Large intestine (tissue), 3 donors: Measurements from ENCODE around the gene PARD3. TPM values are rescaled to one million over a fixed set of nuclear protein-coding genes. Genes with fewer than 3 reads are reported as not detected.

ENCODE experiments used
- DNase-seq, 2 donors: peaks; one replicate each; pipeline versions ENCODE4 v3.0.0 to v3.0.0-alpha.2; 2013
- H3K27ac ChIP-seq: one replicate; pipeline ENCODE4 v1.5.1; 2013; ENCODE audit warnings: low read length
- H3K27me3 ChIP-seq: 2 replicates; pipeline ENCODE4 v1.6.1; 2013; ENCODE audit warnings: low read length; ENCODE audit not compliant: control insufficient read depth, insufficient read depth
- H3K36me3 ChIP-seq: 2 replicates; pipeline ENCODE4 v1.6.1; 2013; ENCODE audit warnings: low read length; ENCODE audit not compliant: control insufficient read depth, insufficient read depth
- H3K4me1 ChIP-seq: one replicate; pipeline ENCODE4 v1.6.1; 2013; ENCODE audit warnings: low read length; ENCODE audit not compliant: control insufficient read depth, insufficient read depth
- H3K4me3 ChIP-seq: one replicate; pipeline ENCODE4 v1.5.1; 2013; ENCODE audit warnings: low read length
- H3K9me3 ChIP-seq: one replicate; pipeline ENCODE4 v1.6.1; 2013; ENCODE audit warnings: mild to moderate bottlenecking, low read depth, low read length, moderate library complexity; ENCODE audit not compliant: control insufficient read depth
- WGBS: methylation state at CpG from one replicate; pipeline ENCODE4 v1.1.5; 2013; ENCODE audit warnings: low lambda C conversion rate; ENCODE audit not compliant: insufficient coverage; 5-methylcytosine and 5-hydroxymethylcytosine counted together
- polyA plus RNA-seq: library from polyadenylated mRNA; unstranded; fragments of 120-200 nt; gene quantifications from one replicate; pipeline ENCODE4 v1.2.1, GENCODE V29; 2013

Gene PARD3
- polyA plus RNA-seq, 1 donor, result 25.5 TPM

DNA sequence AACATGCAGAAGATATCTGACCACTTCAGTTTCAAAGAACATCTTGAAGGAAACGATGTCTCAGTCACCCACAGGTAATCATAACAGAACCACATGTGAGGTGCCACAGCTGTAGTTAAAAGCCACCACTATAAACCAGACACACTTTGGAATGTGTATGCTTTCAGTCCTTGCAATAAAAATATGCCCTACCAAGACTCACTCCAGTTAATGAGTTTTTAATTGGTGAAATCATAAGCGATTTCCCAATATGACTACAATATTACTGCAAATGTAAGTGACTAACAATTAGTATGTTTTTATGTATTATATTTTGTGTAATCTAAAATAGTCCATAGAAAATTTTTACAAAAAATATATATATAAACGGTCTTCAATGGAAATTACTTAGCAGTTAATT, 428.2 kb downstream of the PARD3 start:
- DNase-seq, result no peak
- H3K27ac ChIP-seq, result no peak overlapping the region
- no peaks in the 10 kb centered on the region for H3K4me1 ChIP-seq
- H3K36me3 ChIP-seq, result peaks cover 3% of the 10 kb centered on the region
- H3K4me3 ChIP-seq, result no peak overlapping the region
- no peaks in the 10 kb centered on the region for H3K27me3 ChIP-seq
- no peaks in the 10 kb centered on the region for H3K9me3 ChIP-seq
- WGBS, result 67% methylated on average over 3 of the region's 3 CpGs

DNA sequence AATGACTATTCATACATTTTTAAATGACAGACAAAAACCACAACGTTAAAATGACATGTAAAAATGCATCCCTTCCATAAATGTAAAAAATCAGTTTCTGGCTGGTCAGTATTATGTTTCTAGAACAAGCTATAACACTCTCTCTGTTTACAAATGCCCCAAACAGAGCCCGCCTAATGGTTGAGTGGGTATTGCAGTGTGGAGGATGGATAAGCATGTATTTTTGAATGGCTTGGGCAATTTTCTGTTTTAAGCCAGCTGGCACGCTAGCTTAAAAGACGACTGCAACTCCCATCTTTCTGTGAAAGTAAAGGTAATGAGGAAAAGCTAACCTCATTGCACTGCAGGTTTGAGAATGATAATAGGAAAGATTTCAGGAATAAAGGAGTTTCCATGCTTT, 430.7 kb downstream of the PARD3 start:
- Histone ChIP-seq H3K27ac (no peak overlapping the region), H3K9me3 (no peaks in the 10 kb centered on the region), H3K27me3 (no peaks in the 10 kb centered on the region), H3K4me1 (no peaks in the 10 kb centered on the region), H3K36me3 (peaks cover 7% of the 10 kb centered on the region), H3K4me3 (no peak overlapping the region)
- no peak for DNase-seq
- WGBS, result 100% methylated on average over 1 of the region's 4 CpGs

DNA sequence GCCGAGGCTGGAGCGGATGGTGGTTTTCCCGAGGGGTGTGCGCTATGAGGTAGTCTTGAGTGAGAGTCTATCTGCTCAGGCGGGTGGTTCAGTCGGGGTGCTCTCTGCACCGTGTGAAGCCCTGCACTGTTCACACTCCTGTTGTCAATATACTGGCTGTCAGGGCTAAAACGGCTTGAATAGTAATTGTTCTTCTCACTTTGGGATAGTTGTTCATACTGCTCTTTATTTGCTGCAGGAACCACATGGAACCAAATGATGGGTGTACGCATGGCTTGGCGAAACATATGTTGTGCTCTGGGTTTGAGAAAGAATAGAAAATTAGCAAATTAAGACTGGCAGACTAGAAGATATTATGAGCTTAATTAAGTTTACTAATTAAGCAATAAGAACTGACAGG, 432.5 kb downstream of the PARD3 start:
- Histone ChIP-seq H3K36me3 (peaks cover 7% of the 10 kb centered on the region), H3K4me3 (no peak overlapping the region), H3K4me1 (no peaks in the 10 kb centered on the region), H3K27ac (no peak overlapping the region), H3K9me3 (no peaks in the 10 kb centered on the region), H3K27me3 (no peaks in the 10 kb centered on the region)
- DNase-seq, result no peak
- no CpG with 5 or more reads among the region's 10 CpGs for WGBS

- no peak overlapping the region for H3K4me3 ChIP-seq
- no peak overlapping the region for H3K27ac ChIP-seq
- no peaks in the 10 kb centered on the region for H3K9me3 ChIP-seq
- H3K27me3 ChIP-seq, result no peaks in the 10 kb centered on the region
- H3K36me3 ChIP-seq, result peaks cover 13% of the 10 kb centered on the region
- no peaks in the 10 kb centered on the region for H3K4me1 ChIP-seq
- 100% methylated on average over 1 of the region's 3 CpGs for WGBS
- DNase-seq, result no peak
Measured at GRCh38 chr10:34380856-34381255, 434.2 kb downstream of the PARD3 start.

- H3K4me1 ChIP-seq, result no peaks in the 10 kb centered on the region
- peaks cover 13% of the 10 kb centered on the region for H3K36me3 ChIP-seq
- no peaks in the 10 kb centered on the region for H3K9me3 ChIP-seq
- no peaks in the 10 kb centered on the region for H3K27me3 ChIP-seq
- H3K27ac ChIP-seq, result no peak overlapping the region
- no peak for DNase-seq
- no peak overlapping the region for H3K4me3 ChIP-seq
Measured at GRCh38 chr10:34378297-34378696, 436.8 kb downstream of the PARD3 start.

GRCh38 chr10:34377833-34378232, 437.3 kb downstream of the PARD3 start:
- Histone ChIP-seq H3K36me3 (peaks cover 13% of the 10 kb centered on the region), H3K27ac (no peak overlapping the region), H3K9me3 (no peaks in the 10 kb centered on the region), H3K4me1 (no peaks in the 10 kb centered on the region), H3K4me3 (no peak overlapping the region), H3K27me3 (no peaks in the 10 kb centered on the region)
- 100% methylated on average over 2 of the region's 5 CpGs for WGBS
- no peak for DNase-seq

DNA sequence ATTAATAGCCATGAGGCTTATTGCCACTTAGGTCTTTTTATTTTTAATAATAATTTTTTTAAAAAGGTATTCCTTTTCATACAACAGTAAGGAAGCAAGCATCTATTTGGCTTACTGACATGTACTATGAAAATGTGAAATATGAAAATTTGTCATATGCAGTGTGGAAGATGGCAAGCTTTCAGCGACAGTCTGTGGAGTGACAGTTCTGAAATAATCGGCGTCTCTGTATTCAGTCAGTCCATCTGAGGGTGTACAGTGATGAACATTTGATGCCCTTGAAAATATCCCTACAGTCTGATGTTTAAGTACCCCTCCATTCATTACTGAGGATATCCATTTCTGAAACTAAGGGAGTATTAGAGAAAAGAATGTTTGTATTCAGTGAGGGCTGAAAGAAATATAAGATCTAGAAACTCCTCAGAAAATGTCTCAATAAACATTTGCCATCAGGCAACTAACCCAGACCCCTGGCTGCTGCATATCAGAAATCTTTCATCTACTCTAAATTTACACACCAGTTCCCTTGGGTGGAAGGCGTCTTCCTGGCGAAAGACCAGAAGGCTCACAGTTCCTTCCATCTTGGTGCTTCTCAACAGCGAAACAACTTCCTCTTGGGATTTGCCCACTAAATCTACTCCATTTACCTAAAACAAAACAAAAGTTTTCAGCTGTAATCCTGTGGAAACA, 440.6 kb downstream of the PARD3 start:
- WGBS, result 100% methylated on average over 1 of the region's 6 CpGs
- no peak for DNase-seq

GRCh38 chr10:34373211-34373610, 441.9 kb downstream of the PARD3 start:
- no peaks in the 10 kb centered on the region for H3K9me3 ChIP-seq
- no peak overlapping the region for H3K27ac ChIP-seq
- no peaks in the 10 kb centered on the region for H3K4me1 ChIP-seq
- H3K36me3 ChIP-seq, result peaks cover 9% of the 10 kb centered on the region
- no peak for DNase-seq
- 77% methylated on average over 3 of the region's 4 CpGs for WGBS
- no peak overlapping the region for H3K4me3 ChIP-seq
- no peaks in the 10 kb centered on the region for H3K27me3 ChIP-seq

More for the DNA sequence above, 440.6 kb downstream of the PARD3 start:
- H3K36me3 ChIP-seq, result peaks cover 9% of the 10 kb centered on the region
- H3K4me1 ChIP-seq, result no peaks in the 10 kb centered on the region
- H3K4me3 ChIP-seq, result no peak overlapping the region
- H3K27me3 ChIP-seq, result no peaks in the 10 kb centered on the region
- no peak overlapping the region for H3K27ac ChIP-seq
- H3K9me3 ChIP-seq, result no peaks in the 10 kb centered on the region

- Histone ChIP-seq H3K36me3 (peaks cover 8% of the 10 kb centered on the region), H3K4me3 (no peak overlapping the region), H3K4me1 (no peaks in the 10 kb centered on the region), H3K9me3 (no peaks in the 10 kb centered on the region), H3K27ac (no peak overlapping the region), H3K27me3 (no peaks in the 10 kb centered on the region)
- no peak for DNase-seq
Measured at GRCh38 chr10:34372509-34372908, 442.6 kb downstream of the PARD3 start.

- no peaks in the 10 kb centered on the region for H3K4me1 ChIP-seq
- no peaks in the 10 kb centered on the region for H3K9me3 ChIP-seq
- no peaks in the 10 kb centered on the region for H3K27me3 ChIP-seq
- WGBS, result 92% methylated on average over 4 of the region's 5 CpGs
- H3K4me3 ChIP-seq, result no peak overlapping the region
- DNase-seq, result no peak
- no peak overlapping the region for H3K27ac ChIP-seq
- H3K36me3 ChIP-seq, result peaks cover 3% of the 10 kb centered on the region
Measured at GRCh38 chr10:34370126-34370525, 445.0 kb downstream of the PARD3 start.

GRCh38 chr10:34369120-34369519, 446.0 kb downstream of the PARD3 start:
- no peak overlapping the region for H3K27ac ChIP-seq
- no CpG with 5 or more reads among the region's 3 CpGs for WGBS
- no peaks in the 10 kb centered on the region for H3K27me3 ChIP-seq
- H3K36me3 ChIP-seq, result peaks cover 3% of the 10 kb centered on the region
- H3K4me3 ChIP-seq, result no peak overlapping the region
- H3K4me1 ChIP-seq, result no peaks in the 10 kb centered on the region
- no peak for DNase-seq
- H3K9me3 ChIP-seq, result no peaks in the 10 kb centered on the region
